Measurements from ENCODE around the gene SDHAF3.
"Not testable (repeated sequence)": the region's sequence is repeated elsewhere in the genome, so short reads cannot be mapped to it uniquely, and the experiment has no call there.

The SDHAF3 gene

DNA sequence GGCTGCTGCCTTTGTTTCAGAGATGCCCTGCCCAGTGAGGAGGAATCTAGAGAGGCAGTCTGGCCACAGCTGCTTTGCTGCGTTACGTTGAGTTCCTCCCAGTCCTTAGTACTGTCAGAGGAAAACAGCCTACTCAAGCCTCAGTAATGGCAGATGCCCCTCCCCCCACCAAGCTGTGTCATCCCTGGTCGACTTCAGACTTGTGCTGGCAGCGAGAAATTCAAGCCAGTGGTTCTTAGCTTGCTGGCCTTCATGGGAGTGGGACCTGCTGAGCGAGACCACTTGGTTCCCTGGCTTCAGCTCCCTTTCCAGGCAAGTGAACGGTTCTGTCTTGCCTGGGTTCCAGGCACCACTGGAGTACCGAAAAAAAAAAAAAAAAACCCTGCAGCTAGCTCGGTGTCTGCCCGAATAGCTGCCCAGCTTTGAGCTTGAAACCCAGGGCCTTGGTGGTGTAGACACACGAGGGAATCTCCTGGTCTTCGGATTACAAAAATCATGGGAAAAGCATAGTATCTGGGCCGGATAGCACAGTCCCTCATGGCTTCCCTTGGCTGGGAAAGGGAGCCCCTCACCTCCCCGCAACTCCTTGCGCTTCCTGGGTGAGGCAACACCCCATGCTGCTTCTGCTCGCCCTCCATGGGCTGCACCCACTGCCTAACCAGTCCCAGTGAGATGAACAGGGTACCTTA lies 9.1 kb downstream of the SDHAF3 start:
- no peak for DNase-seq

- DNase-seq, result no peak
Observed at GRCh38 chr7:97128736-97129135, 11.2 kb downstream of the SDHAF3 start.

DNA sequence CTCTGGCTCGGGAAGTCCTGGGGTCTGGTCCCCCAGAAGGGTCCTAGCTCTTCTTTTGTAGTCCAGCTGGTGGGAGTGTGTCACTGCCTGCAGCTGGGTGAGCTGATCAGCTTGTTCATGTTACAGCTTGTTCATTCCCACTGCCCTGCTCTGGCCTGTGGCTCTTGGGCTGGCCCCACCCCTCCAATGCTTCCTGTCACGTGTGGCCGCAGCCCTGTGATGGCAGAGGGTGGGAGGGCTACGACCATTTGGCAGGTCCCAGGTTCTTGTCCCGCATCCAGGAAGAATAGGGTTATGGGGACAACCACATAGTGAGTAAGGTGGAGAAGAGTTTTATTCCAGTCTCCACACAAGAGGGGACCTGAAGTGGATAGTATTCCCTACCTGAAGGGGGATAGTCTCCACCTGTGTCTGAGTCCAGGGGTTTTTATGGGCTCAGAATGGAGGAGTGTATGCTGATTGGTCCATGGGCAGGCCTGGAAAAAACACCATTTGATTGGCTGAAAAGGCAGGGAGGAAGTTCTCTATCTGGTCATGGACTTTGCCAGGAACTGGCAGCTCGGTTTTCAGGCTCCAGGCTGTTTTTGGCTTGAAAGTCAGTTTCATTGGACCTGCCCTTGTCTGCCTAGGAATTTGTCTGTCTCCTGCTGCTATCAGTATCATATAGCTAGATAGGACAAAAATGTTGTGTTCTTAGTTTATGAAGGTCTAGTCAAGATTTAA lies 13.1 kb downstream of the SDHAF3 start:
- DNase-seq, result no peak

GRCh38 chr7:97133159-97133558 lies 15.7 kb downstream of the SDHAF3 start:
- no peak for DNase-seq

DNA sequence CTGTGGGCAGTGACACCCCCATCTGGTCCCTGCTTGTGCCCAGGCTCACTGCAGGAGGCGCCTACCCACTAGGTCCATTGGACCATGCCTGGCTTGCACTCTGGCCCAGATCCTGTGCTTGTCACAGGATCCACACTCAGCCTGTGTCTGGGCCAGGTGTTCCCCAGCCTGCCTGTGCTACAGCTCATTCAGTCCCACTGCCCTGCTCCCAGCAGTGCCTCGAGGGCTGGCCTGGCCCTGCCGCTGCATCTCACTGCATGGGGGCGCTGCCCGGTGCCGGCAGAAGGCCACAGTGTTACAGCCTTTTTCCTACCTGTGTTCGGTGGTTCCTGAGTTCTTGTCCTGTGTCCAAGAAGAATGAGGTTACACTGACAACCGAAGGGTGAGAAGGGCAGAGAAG lies 21.3 kb downstream of the SDHAF3 start:
- no peak for DNase-seq

GRCh38 chr7:97145068-97145467 lies 27.6 kb downstream of the SDHAF3 start:
- DNase-seq, result no peak

GRCh38 chr7:97149843-97150242 lies 32.3 kb downstream of the SDHAF3 start:
- no peak for DNase-seq

- no peak for DNase-seq
Observed at GRCh38 chr7:97155897-97156418, 38.5 kb downstream of the SDHAF3 start.

- not testable (repeated sequence) for DNase-seq
Observed at GRCh38 chr7:97159984-97160383, 42.5 kb downstream of the SDHAF3 start.

DNA sequence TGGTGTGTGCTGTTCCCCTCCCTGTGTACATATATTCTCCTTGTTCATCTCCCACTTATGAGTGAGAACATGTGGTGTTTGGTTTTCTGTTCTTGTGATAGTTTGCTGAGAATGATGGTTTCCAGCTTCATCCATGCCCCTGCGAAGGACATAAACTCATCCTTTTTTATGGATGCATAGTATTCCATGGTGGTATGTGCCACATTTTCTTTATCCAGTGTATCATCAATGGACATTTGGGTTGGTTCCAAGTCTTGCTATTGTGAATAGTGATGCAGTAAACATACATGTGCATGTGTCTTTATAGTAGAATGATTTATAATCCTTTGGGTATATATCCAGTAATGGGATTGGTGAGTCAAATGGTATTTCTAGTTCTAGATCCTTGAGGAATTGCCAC lies 44.1 kb downstream of the SDHAF3 start:
- not testable (repeated sequence) for DNase-seq

GRCh38 chr7:97166308-97166707 lies 48.8 kb downstream of the SDHAF3 start:
- DNase-seq, result no peak

DNA sequence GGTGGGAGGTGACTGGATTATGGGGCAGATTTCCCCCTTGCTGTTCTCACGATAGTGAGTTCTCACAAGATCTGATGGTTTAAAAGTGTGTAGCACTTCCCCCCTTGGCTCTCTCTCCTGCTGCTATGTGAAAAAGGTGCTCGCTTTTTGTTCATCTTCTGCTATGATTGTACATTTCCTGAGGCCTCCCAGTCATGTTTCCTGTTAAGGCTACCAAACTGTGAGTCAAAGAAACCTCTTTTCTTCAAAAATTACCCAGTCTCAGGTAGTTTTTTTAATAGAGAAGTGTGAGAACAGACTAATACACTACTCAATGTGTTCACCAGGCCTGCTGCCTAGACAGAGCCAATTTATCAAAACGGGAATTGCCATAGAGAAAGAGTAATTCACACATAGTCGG lies 49.7 kb downstream of the SDHAF3 start:
- DNase-seq, result no peak

DNA sequence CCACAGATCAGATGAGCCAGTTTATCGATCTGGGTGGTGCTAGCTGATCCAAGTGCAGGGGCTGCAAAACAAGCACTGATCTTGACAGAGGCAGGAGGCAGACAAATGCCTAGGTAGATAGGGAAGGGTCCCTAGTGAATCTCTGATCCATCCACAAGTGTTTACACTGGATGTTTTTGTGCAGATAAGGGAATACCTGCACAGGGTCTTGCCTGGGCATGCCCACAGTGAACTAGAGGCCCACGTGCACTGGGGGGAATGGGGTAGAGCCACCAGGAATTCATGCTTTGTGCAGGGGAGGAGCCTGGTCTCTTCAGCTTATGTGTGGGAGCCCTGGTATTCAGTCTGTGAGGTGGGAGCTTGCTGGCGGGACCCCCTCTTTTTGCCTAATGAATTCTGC lies 50.3 kb downstream of the SDHAF3 start:
- DNase-seq, result no peak

DNA sequence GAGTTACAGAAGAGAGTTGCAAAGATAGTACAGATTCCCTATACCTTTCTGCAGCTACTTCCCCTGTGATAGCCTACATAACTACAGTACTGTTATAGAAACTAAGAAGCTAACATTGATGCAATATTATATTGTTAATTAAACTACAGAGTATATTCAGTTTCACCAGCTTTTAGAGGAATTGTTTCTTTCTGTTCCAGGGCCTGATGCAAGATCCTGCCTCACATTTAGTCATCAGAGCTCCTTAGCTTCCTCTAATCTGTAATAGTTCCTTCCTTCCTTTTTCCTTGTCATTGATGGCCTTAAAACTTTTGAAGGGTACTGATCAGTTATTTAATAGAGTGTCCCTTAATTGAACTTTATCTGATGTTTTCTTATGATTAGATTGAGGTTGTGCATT lies 56.8 kb downstream of the SDHAF3 start:
- DNase-seq, result no peak

DNA sequence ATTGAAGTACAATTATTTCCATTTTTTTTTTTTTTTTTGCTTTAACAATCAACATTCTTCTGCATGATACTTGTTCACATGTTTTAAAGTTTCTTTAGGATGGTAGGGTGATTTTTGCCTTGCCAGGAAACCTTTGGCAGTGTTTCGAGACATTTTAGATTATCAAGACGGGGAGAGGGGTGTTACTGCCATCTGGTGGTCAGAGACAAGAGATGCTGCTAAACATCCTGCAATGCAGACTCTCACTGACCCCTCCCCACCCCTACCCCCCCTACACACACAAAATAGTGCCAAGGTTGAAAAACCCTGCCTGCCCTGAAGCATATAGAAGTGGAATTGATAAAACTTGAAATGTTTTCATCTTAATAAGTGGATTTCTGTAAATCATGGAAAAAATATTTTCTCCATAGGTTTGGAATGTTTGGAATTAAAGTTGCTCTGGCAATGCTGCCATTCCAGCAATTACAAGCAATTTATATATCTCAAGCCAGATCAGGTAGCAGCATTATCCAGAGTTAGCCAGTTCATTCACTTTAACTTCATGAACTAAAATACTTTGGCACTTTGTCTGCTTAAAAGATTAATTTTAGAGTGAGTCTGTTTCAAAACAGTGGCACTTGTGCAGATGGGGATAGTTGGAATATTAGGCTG lies 62.1 kb downstream of the SDHAF3 start:
- DNase-seq, result peak; percentile 12

DNA sequence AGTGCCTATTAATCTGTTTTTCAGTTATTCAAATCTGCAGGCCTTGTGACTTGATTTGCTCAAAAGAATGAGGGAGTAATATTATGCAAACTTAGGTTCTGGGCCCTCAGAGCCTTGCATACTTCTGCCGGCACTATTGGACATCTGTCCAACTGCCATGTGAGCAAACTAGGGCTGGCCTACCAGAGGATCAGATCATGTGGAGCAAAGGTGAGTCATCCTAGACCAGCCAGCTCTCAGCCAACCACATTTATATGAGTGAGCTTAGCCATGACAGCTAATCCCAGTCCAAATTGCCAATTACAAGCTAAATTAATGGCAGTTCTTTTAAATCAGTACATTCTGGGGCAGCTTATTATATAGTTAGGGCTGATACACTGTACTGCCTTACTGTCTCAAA lies 69.6 kb downstream of the SDHAF3 start:
- DNase-seq, result no peak

DNA sequence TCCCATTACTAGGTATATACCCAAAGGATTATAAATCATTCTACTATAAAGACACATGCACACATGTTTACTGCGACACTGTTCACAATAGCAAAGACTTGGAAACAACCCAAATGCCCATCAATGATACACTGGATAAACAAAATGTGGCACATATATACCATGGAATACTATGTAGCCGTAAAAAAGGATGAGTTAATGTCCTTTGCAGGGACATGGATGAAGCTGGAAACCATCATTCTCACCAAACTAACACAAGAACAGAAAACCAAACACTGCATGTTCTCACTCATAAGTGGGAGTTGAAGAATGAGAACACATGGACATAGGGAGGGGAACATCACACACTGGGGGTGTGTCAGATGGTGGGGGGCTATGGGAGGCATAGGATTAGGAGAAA lies 78.7 kb downstream of the SDHAF3 start:
- not testable (repeated sequence) for DNase-seq

DNA sequence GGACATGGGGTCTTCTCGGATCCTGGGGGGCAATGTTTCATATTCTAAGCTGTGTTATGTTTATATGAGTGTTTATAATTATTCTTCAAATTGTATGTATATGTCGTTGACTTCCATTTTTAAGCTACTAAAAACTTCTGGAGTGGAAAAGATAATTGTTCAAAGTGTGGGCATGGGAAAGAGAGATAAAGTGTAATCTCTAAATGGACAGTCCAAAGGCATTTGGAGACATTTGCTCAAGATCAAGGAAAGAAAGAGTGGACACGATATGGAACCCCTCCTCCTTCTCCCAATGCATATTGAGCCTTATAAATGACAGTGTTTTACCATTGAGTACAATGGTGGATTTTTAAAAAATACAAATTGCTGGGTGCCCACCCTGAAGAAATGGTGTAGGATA lies 81.1 kb downstream of the SDHAF3 start:
- DNase-seq, result no peak

GRCh38 chr7:97200018-97200417 lies 82.5 kb downstream of the SDHAF3 start:
- DNase-seq, result no peak

DNA sequence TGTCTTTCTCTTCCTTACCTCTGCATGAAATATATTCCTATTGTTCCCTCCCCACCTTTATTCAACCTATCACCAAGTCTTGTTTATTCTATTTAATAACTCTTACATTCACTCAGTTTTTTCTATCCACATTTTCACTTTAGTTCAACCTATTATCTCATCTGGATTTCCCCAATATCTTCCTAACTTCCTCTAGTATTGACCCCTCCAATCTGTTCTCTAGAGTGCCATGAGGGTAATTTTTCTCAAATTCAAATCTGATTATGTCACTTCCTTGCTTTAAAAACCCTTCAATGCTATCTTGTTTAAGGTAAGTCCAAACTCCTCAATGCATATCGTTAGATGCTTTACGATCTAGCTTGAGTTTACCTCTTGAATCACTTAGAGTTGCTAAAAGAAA lies 86.5 kb downstream of the SDHAF3 start:
- no peak for DNase-seq

DNA sequence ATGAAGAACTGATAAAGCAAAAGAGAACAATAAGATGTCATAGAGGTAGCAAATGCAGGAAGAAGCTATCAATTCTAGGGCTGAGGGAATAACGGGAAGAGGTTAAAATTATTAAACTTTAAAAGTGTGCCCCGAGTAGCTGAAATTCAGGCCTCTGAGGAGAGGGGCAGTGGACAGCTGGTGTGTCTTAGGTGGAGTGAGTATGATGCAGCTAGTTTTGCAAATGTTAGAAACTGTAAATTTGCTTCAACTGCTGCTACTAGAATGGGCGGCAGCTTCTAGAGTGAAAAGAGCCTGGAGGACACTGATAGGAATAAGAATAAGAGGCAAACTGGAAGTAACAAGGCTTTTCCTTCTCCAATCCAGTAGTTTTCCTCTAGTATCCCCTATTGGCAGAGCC lies 87.3 kb downstream of the SDHAF3 start:
- DNase-seq, result no peak

GRCh38 chr7:97215556-97215955 lies 98.1 kb downstream of the SDHAF3 start:
- no peak for DNase-seq

- no peak for DNase-seq
Observed at GRCh38 chr7:97218767-97219166, 101.3 kb downstream of the SDHAF3 start.

DNA sequence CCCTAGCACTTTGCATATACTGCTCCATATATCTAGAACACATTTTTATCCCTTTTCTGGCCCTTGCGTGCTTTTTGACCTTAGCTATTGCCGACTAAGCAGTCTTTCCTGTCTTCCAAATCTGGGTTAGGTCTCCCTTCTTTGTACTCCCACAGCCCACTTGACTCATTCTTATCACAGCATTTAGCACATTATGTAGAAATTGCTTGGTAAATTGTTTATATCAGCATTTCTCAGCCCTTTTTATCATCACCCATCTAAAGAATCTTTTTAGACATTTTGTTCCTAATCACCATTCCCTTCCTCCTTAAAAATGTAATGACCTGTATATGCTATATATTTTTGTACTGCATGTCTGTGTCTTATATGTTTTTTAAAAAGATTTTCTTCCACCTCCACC lies 101.7 kb downstream of the SDHAF3 start:
- no peak for DNase-seq
